ENCODE measurements around the gene CBX5.
"Not testable (repeated sequence)": the region's sequence is repeated elsewhere in the genome, so short reads cannot be mapped to it uniquely, and the experiment has no call there.

- TF ChIP-seq, protein P1, sequence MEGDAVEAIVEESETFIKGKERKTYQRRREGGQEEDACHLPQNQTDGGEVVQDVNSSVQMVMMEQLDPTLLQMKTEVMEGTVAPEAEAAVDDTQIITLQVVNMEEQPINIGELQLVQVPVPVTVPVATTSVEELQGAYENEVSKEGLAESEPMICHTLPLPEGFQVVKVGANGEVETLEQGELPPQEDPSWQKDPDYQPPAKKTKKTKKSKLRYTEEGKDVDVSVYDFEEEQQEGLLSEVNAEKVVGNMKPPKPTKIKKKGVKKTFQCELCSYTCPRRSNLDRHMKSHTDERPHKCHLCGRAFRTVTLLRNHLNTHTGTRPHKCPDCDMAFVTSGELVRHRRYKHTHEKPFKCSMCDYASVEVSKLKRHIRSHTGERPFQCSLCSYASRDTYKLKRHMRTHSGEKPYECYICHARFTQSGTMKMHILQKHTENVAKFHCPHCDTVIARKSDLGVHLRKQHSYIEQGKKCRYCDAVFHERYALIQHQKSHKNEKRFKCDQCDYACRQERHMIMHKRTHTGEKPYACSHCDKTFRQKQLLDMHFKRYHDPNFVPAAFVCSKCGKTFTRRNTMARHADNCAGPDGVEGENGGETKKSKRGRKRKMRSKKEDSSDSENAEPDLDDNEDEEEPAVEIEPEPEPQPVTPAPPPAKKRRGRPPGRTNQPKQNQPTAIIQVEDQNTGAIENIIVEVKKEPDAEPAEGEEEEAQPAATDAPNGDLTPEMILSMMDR (IDR thresholded peaks at IDR 0.05): not testable (repeated sequence)
- TF ChIP-seq GABPA (IDR thresholded peaks at IDR 0.05; ENCODE audit: low read depth); USF1 (IDR thresholded peaks at IDR 0.05; ENCODE audit: borderline replicate concordance, low read depth); USF2 (IDR thresholded peaks at IDR 0.05; ENCODE audit: borderline replicate concordance, low read depth, low read length); TEAD4 (IDR thresholded peaks at IDR 0.05; ENCODE audit: borderline replicate concordance, insufficient read depth); POLR2AphosphoS5 (IDR thresholded peaks at IDR 0.05; ENCODE audit: low read depth, low read length); NFIC (IDR thresholded peaks at IDR 0.05; ENCODE audit: borderline replicate concordance); RAD21 (IDR thresholded peaks at IDR 0.05; ENCODE audit: low read length); EZH2phosphoT487 (IDR thresholded peaks at IDR 0.05; ENCODE audit: borderline replicate concordance, low read depth); CHD2 (IDR thresholded peaks at IDR 0.05; ENCODE audit: low read length, partially characterized antibody); TAF1 (IDR thresholded peaks at IDR 0.05; ENCODE audit: borderline replicate concordance, low read depth, low read length); ZBTB33 (IDR thresholded peaks at IDR 0.05; ENCODE audit: borderline replicate concordance, low read depth): not testable (repeated sequence)
- TF ChIP-seq, protein P2, sequence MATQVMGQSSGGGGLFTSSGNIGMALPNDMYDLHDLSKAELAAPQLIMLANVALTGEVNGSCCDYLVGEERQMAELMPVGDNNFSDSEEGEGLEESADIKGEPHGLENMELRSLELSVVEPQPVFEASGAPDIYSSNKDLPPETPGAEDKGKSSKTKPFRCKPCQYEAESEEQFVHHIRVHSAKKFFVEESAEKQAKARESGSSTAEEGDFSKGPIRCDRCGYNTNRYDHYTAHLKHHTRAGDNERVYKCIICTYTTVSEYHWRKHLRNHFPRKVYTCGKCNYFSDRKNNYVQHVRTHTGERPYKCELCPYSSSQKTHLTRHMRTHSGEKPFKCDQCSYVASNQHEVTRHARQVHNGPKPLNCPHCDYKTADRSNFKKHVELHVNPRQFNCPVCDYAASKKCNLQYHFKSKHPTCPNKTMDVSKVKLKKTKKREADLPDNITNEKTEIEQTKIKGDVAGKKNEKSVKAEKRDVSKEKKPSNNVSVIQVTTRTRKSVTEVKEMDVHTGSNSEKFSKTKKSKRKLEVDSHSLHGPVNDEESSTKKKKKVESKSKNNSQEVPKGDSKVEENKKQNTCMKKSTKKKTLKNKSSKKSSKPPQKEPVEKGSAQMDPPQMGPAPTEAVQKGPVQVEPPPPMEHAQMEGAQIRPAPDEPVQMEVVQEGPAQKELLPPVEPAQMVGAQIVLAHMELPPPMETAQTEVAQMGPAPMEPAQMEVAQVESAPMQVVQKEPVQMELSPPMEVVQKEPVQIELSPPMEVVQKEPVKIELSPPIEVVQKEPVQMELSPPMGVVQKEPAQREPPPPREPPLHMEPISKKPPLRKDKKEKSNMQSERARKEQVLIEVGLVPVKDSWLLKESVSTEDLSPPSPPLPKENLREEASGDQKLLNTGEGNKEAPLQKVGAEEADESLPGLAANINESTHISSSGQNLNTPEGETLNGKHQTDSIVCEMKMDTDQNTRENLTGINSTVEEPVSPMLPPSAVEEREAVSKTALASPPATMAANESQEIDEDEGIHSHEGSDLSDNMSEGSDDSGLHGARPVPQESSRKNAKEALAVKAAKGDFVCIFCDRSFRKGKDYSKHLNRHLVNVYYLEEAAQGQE (IDR thresholded peaks at IDR 0.05; ENCODE audit: low read depth, low read length): not testable (repeated sequence)
These were observed 45.7 kb upstream of the CBX5 start for GRCh38 chr12:54325442-54326109.

Data from SK-N-SH (cell line).